Activated CD4-positive, CD25-positive, alpha-beta regulatory T cell (primary cell): ENCODE data around the gene ATXN10.
"Not testable (repeated sequence)": the region's sequence is repeated elsewhere in the genome, so short reads cannot be mapped to it uniquely, and the experiment has no call there.

Source experiments
- DNase-seq, 4 experiments: peaks; one replicate each; lab custom pipeline; 2025; lab: John Stamatoyannopoulos, UW

Gene ATXN10

DNA sequence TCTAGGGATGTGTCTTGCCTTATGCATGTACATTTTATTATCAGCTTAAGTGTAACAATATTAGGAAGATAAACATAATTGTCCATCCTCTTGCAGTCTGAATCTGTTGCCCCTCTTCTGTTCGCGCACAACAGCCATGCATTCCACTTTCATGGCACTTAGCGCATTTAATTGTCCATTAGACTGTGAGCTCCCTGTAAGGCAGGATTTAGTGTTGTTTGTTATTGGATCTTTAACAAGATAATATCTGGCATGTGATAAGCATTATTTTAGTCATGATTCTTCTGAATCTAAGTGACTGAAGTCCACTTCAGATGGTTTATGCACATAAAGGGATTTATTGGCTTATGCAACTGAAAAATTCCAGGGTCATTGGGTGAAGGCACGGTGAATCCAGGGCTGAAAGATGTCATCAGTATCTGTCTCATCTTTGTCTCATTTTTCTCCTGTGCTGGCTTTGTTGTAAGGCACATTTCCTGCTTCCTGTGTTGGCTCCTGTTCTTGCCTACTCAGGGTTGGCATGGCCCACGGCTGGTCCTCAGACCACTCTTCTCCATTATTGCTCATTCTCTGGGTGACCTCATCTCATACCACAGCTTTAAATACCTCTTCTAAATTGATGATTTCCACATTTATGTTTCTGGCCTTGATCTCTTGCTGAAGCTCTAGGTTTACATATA lies 37.6 kb downstream of the ATXN10 start:
- DNase-seq = no peak

DNA sequence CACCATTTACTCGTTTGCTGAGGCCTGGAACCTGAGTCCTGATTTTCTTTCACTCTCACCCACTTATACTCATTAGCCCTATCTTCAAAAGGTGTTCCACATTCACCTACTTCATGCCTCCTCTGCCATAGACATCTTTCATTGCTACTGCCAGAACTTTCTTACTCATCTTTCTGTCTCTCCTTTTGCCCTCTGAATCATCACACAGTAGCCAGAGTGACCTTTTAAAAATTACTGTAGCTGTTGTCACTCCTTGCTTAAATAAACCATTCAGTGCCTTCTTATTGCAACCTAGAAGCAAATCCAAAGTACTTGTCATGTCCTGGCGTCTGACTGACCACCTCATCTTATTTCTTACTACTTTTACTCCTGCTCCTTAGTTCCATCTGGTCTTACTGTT lies 38.2 kb downstream of the ATXN10 start:
- no peak for DNase-seq

DNA sequence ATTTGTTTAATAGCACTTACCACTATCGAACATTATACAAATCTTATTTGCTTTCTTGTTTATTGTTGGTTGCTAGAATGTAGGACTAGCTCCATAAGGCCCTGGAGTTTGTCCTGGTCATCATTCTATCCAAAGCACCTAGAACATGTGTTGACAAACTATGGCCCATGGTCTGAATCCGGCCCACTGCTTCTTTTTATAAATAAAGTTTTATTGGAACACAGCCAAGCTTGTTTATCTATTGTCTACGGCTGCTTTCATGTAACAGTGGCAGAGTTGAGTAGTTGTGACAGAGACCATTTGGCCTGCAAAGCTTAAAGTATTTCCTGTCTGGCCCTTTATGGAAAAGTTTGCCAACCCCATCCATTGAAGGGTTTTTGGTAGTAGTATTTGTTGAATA lies 38.8 kb downstream of the ATXN10 start:
- no peak for DNase-seq

DNA sequence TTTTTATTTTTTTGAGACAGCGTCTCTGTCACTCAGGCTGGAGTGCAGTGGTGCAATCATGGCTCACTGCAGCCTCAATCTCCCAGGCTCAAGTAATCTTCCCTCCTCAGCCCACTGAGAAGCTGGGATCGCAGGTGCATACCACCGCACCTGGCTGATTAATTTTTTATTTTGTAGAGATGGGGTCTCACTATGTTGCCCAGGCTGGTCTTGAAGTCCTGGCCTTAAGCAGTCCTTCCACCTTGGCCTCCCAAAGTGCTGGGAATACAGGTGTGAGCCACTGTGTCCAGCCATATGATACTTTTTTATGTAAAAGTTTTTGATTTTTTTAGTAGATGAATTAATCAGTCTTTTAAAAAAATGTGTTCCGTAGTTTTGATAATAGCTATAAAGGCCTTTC lies 42.8 kb downstream of the ATXN10 start:
- not testable (repeated sequence) for DNase-seq

DNA sequence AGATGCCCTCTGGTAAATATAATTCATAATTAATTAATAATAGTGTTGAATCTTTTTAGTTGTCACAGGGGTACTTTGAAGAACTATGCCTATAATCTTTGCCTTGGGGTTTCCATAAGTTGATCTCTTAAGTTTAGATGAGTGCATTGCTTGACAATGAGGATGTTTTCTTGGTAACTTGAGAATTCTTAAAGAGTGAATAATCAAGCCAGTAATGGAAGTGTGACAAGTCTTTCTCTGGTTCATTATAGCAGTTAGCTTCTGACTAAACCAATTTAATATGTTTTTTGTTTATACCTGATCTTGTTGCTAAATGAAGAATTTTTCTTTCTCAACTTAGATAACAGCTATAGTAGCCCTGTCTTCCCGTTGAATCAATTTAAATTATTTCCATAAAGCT lies 46.2 kb downstream of the ATXN10 start:
- no peak for DNase-seq

DNA sequence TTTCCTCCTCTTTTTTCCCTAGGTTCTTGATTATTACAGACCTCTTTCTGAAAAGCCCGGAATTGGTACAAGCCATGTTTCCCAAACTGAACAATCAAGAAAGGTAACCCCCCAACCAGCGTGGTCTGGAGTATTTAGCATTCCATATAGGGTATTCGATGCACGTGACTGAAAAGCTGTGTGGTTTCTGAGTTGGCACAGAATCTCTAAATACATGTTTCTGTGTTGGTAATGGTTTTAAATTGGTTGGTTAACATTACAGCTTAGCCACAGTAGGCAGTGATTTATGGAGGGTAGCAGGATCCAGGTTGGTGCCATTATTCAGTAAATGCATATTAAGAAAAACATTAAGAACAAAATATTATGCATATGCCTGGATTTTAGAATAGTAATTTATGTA lies 46.8 kb downstream of the ATXN10 start:
- DNase-seq = no peak

DNA sequence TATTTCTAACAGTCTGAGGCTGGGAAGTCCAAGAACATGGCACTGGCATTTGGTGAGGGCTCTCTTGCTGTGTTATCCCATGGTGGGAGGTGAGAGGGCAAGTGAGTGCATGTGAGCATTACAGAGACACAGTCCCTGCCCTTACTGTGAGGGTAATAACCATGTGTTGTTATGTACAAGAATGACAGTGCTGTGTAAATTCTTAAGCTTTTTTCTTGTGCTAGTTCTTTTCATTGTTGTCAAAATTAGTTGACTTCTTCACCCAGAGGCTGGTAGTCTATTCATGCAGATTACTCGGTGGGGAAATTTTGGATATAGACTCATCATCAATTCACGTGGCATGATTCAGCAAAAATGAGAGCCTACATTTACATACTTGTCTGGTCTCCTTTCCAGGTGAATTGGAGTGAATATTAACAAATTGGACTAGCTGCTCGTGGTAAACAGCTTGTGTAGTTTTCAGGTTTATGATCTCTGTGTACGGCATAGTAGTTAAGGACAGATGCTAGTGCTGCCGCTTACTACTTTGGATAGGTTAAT lies 49.3 kb downstream of the ATXN10 start:
- DNase-seq = no peak

DNA sequence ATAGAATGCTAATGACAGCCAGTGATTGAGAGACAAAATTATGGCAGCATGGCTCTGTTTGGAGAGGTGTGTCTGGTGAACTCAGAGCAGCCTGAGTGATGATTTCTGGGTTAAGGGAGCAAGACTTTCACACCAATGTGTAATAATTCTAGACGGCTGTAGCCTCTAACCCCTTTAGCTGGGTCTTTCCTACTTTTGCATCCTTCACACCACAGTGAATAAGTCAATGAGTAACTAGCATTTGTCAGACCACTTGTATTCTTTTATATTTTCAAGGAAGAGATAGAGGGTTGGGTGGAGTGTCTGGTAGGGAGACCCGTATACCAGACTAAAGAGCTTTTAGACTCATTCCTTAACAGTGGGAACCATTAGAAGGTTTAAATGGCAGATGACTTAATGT lies 50.4 kb downstream of the ATXN10 start:
- no peak for DNase-seq

DNA sequence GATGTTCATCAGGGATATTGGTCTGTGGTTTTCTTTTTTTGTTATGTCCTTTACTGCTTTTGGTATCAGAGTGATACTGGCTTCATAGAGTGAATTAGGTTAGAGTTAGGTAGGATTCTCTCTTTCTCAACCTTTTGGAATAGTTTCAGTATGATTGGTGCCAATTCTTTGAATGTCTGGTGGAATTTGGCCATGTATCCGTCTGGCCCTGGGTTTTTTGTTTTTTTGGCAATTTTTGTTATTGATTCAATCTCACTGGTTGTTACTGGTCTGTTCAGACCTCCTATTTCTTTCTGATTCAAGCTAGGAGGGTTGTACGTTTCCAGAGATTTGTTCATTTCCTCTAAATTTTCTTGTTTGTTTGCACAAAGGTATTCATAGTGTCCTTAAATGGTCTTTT lies 54.4 kb downstream of the ATXN10 start:
- DNase-seq = no peak

DNA sequence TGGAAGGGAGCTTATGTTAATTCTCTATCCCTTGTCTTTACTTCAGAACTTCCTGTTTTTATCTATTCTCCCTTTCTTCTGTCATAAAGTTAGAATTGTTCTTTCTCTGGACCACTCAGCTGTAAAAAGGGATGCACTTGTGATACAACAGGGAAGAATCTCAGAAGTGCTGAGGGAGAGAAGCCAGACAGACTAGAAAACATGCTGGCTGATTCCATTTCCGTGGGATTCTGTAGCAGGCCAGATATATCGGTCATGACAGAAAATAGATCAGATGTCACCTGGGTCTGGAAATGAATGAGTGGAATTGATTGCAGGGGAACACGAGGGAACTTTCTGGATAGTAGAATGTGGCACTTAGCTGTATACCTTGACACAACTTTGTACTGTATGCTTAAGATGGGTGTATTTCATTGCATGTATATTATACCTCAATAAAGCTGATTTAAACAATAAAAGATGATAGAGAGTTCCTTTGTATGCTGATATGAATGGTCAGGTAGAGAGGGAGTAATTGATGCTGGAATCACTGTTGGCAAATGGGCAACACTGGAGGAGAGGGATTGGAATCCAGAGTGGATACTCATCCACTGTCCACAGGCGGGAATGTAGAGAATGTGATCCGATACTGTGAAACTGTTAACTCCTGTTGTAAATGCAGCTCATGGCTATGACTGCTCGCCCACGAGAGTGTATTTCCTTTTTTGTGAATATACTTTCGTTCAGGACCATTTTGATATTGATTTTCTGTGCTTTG lies 59.6 kb downstream of the ATXN10 start:
- DNase-seq = no peak

DNA sequence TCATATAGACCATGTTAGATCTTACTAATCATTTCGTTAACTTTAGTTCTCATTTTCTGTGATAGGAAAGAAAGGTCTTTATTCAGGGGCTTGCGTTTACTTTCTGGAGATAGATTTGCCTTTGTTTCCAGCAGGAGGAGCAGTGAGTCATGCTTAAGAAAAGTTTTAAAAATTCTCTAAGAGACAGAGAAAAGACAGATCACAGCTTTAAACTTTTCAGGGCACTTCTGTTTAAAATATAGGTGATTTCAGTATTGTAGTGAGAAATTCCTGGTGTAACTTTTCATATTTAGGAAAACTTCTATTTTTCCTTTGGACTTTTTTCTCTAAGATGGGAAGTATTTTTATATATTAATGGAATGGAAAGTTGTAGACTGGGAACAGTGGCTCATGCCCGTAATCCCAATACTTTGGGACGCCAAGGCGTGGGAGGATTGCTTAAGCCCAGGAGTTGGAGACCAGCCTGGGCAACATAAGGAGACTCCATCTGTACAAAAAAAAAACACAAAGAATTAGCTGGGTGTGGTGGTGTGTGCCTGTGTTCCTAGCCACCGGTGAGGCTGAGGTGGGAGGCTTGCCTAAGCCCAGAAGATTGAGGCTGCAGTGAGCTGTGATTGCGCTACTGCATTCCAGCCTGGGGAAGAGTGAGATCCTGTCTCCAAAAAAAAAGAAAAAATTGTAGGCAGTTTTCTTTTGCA lies 60.3 kb downstream of the ATXN10 start:
- no peak for DNase-seq

DNA sequence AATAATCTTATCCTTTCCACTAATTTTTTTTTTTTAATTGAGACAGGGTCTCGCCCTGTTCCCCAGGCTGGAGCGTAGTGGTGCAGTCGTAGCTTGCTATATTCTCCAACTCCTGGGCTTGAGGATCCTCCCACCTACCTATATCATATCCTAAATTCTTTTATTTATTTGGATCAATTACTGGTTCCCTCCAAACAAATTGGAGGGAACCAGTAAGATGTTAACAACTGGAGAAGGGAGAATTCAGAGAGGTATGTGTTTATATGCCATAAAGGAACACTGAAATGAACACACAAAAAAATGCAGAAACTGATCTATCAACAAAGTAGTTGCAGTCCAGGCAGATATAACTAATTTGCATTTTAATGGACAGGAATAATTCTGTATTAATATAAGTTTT lies 63.6 kb downstream of the ATXN10 start:
- no peak for DNase-seq

DNA sequence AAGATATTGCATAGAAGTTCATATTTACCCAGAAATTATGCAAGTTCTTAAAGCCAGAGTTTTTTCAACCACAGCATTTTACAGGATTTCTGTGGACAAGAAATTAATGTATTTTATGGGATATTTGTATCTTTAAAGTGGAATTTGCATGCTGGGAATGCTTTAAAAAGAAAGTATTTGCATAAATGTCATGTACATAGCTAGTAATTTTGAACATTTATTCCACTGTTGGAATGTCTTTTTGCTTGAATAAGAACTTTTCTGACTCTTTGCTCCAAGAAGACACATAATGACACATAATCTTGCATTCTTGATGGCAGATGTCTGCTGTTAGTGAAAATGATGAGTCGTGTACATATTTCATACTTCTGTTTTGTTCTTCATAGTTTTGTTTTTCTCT lies 66.6 kb downstream of the ATXN10 start:
- DNase-seq = no peak

DNA sequence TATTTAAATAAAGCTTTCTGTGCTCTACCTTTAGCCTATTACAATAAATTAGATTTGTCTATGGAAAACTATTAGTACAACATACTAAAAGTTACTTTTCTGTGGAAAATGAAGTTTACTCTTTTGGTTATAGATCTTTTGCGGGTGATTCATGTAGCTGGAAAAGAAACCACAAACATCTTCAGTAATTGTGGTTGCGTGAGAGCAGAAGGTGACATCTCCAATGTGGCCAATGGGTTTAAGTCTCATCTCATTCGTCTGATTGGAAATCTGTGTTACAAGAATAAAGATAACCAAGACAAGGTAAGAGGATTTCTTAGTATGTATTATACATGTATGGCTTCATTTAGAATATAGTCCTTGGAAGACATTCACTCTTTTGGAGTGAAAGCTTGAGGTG lies 68.6 kb downstream of the ATXN10 start:
- no peak for DNase-seq

DNA sequence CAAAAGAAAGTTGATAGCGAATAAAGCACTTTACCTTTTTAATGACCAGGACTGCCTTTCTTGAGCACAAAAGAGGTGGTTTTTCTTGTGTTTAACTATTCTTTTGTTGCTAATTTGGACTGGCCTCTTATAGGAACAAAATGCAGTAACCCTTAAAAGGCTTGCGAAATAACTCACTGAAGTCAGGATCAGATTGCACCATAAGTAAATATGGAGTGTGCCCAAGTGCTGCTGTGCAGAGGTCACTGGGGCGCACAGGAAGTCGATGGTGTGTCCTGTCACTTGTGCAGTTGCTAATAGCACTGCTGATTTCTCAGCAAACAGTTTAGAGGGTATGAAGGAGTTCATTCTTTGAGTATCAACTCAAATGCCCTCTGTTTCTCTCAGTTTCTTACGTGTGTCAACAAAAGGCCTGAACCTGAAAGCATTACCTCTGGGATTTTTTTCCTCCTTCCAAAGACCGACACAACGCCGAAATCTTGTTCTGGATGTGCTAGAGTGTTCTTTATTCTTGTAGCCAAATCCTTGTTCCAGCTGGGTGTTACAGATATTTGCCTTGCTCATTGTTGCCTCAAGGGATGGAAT lies 71.3 kb downstream of the ATXN10 start:
- DNase-seq = no peak

DNA sequence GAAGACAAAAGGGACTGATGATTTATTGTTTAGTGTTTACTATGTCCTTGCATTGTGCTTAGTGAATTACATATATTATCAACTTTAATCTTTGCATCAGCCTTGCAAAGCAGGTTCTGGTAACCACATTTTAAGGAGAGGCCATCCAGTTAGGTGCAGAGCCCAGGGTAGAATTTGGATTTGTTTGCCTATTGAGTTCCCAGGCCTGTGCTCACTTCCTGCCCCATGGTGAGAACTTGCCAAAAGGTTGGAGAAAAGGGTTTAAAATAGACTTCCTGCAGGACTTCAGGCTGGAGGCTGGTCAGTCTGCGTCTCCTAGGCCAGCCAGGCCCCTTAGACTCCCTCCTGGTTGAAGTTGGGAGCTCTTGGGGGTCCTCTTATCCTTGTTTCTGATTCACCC lies 72.1 kb downstream of the ATXN10 start:
- DNase-seq = no peak

DNA sequence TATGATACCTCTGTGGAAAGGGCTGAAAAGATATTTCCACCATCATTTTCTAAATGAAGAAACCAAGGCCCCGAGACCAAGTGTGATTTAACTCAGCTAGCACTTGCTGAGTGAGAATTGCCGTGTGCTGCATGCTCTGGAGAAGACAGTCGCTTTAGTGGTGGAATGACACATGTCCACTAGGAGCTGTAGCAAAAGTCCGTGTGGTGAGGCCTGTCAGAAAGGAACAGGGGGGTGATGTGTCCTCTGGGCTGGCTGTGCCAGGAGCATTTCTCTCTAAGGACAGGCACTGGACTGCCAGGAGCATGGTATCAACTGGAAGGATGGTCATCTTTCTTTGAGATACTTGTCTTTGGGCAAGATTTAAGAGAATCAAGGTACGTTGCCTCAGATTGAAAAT lies 72.8 kb downstream of the ATXN10 start:
- no peak for DNase-seq

DNA sequence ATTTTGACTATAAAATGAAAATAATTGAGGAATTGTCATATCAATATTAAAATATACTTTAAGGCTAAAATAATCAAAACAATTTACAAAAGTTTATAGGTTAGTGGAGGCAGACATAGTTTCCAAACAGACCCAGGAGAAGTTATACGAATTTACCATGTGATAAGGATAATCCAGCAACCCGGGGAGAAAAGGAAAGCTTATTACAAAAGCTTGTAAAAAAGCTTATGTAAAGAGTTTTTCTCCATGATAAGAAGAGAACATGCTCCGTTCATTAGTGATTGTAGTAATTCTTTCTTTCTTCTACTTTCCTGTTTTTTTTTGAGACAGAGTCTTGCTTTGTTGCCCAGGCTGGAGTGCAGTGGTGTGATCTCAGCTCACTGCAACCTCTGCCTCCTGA lies 79.0 kb downstream of the ATXN10 start:
- no peak for DNase-seq

DNA sequence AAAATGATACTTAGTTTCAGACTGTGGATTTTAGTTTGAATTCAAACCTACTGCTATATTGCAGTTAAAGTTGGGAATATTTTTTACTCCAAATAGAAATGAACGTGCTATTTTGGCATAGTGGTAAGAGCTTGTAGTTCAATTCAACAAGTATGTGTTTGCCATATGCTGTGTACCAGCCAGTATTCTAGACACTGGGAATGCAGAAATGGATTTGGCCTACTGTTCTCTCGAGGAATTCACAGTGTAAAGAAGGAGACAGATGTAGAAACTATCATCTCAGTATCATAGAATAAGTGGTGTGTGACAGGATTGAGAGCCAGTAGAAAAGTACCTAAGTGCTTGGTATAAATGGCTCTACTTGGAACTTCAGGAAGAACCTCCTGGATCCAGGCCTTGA lies 80.4 kb downstream of the ATXN10 start:
- no peak for DNase-seq

DNA sequence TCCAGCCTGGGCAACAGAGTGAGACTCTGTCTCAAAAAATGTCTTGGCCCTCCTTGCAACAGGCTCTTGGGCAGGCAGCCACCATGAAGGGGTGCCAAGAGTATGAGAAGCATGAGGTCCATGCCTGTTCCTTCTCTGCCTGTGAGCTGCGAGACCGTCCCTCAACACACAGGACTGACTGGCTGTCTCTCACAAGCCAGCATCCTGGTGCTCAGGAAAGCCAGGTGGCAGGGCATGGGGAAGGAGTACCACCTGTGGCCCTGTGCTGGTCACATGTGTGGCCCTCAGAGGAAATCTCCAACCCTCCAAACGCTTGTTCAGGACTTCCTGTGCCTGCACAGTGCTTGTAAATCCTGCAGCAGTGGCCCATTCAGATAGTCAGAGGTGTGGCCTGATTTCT lies 83.2 kb downstream of the ATXN10 start:
- DNase-seq = no peak

DNA sequence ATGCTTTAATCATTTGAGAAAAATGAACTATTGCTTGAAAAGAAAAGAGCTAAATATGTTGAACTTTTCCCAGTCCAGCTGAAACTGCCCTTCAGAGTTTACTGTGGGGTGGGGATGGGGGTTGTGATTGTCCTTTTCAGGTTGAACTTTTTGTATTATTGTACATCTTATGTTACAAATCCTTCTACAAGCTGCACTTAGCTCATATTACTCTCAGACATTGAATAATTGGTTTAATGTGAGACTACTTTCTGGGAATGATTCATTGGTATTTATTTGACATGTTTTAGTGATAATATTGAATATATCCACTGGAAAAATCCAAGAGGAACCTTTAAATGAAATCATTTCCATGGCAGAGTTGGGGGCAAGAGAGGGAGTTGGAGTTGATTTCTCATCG lies 84.9 kb downstream of the ATXN10 start:
- no peak for DNase-seq

DNA sequence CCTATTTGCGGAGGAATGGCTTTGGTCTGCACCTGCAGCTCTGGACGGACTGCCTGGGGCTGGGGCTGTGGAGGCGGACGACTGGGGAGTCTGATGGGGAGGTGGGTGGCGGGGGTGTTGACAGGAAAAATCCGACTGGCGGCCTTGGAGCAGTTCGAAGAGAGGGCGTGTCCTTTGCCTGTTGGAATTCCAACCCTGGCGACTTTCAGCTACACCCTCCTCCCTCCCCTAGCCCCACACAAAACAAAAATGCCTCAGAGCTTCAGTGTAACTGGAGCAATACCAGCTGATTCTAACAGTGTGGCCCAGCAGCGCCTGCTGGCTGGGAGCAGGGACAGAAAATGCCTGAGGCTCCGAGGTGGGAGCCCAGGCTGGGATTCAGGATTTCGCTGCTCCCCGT lies 85.4 kb downstream of the ATXN10 start:
- DNase-seq = no peak

DNA sequence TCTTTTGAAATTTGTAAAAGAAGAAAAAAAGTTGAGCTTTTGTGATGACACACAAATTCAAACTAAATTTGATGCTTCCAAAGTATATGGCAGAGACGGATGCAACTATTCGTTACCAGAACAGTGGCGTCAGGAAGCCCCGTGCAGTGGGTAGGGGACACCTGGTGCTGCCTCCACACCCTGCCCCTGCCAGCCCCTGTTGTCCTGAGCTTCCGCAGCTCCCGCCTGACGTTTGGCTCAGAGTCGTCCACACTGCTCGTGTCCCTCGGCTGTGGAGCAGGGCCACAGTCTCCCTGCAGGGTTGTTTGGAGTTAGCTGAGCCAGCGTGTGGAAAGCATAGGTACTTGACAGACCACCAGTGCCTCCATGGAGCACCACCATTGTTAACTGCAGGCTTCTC lies 86.3 kb downstream of the ATXN10 start:
- no peak for DNase-seq
